H1 (cell line): ENCODE data around the gene TNIP1. TPM values are rescaled to one million over a fixed set of nuclear protein-coding genes. Genes with fewer than 3 reads are reported as not detected.

ENCODE experiments used
- CTCF ChIA-PET: fragments of 300-600 bp; sonication (Branson Sonifier 250); formaldehyde crosslinking; loops from one replicate; lab custom pipeline; 2021; ENCODE audit not compliant: partially characterized antibody; lab: Charles Lee
- POLR2A ChIA-PET: fragments of 300-600 bp; sonication (Branson Sonifier 250); formaldehyde crosslinking; loops from one replicate; lab custom pipeline; 2021; ENCODE audit warnings: inconsistent platforms; ENCODE audit not compliant: partially characterized antibody; lab: Charles Lee
- DNase-seq, 2 experiments: peaks; one replicate each; pipeline versions ENCODE4 v3.0.0 to v3.0.0-alpha.2; 2010 to 2022; ENCODE audit warnings: low spot score in 2 of 2, low read depth in 1 of 2, mixed read lengths in 1 of 2
- FAIRE-seq: peaks from 2 replicates; lab custom pipeline; 2011; peaks lifted over from hg19 to GRCh38; lab: Jason Lieb, UNC
- H2AFZ ChIP-seq: 2 replicates; pipeline ENCODE4 v1.8.1; 2012; ENCODE audit warnings: low read length, inconsistent platforms
- H2AK5ac ChIP-seq: 2 replicates; pipeline ENCODE4 v1.6.1; 2013; ENCODE audit warnings: low read depth, low read length
- H2BK120ac ChIP-seq: replicated peaks from 2 replicates; pipeline ENCODE3; 2013; ENCODE audit warnings: low read depth, low read length, inconsistent platforms
- H2BK12ac ChIP-seq: 2 replicates; pipeline ENCODE4 v1.6.1; 2013; ENCODE audit warnings: low read depth, low read length
- H2BK15ac ChIP-seq: 2 replicates; pipeline ENCODE4 v1.6.1; 2013; ENCODE audit warnings: low read length
- H2BK20ac ChIP-seq: 2 replicates; pipeline ENCODE4 v1.6.1; 2013; ENCODE audit warnings: low read length
- H2BK5ac ChIP-seq: 2 replicates; pipeline ENCODE4 v1.6.1; 2013; ENCODE audit warnings: low read depth, low read length
- H3K14ac ChIP-seq: 2 replicates; pipeline ENCODE4 v1.6.1; 2013; ENCODE audit warnings: inconsistent platforms; ENCODE audit not compliant: insufficient read length
- H3K18ac ChIP-seq: 2 replicates; pipeline ENCODE4 v1.6.1; 2013; ENCODE audit warnings: low read length; ENCODE audit errors: extremely low read depth
- H3K23ac ChIP-seq: 2 replicates; pipeline ENCODE4 v1.6.1; 2013; ENCODE audit warnings: inconsistent platforms; ENCODE audit not compliant: insufficient read length
- H3K23me2 ChIP-seq: 2 replicates; pipeline ENCODE4 v1.6.1; 2013; ENCODE audit warnings: low read depth, low read length
- H3K27ac ChIP-seq: 2 replicates; pipeline ENCODE4 v1.6.1; 2011; ENCODE audit warnings: low read depth, low read length, inconsistent platforms
- H3K27me3 ChIP-seq, 4 experiments: replicated peaks in 1 of 4; 1 replicate in 1 of 4; 2 replicates in 3 of 4; pipeline versions ENCODE4 v1.6.1 to v1.8.1; 2011 to 2013; ENCODE audit warnings: low read length in 3 of 4, mild to moderate bottlenecking in 3 of 4, inconsistent platforms in 2 of 4, mixed read lengths in 2 of 4, moderate library complexity in 1 of 4; ENCODE audit not compliant: control insufficient read depth in 3 of 4, insufficient read depth in 3 of 4; ENCODE audit errors: extremely low read depth in 1 of 4
- H3K36me3 ChIP-seq, 4 experiments: 2 replicates each; pipeline versions ENCODE4 v1.6.1 to v1.8.1; 2011 to 2013; ENCODE audit warnings: mild to moderate bottlenecking in 4 of 4, low read length in 3 of 4, moderate library complexity in 2 of 4, control low read depth in 1 of 4, inconsistent platforms in 1 of 4; ENCODE audit not compliant: insufficient read depth in 4 of 4, control insufficient read depth in 2 of 4
- H3K4ac ChIP-seq: replicated peaks from 2 replicates; pipeline ENCODE3; 2013; ENCODE audit warnings: low read length, low read depth, mixed read lengths, inconsistent platforms; ENCODE audit not compliant: insufficient read length
- H3K4me1 ChIP-seq, 4 experiments: replicated peaks in 1 of 4; 1 replicate in 1 of 4; 2 replicates in 3 of 4; pipeline versions ENCODE4 v1.6.1 to v1.8.1; 2011 to 2013; ENCODE audit warnings: low read length in 3 of 4, inconsistent platforms in 2 of 4, mixed read lengths in 1 of 4; ENCODE audit not compliant: insufficient read depth in 4 of 4, control insufficient read depth in 3 of 4
- H3K4me2 ChIP-seq, 2 experiments: 2 replicates each; pipeline versions ENCODE4 v1.6.1 to v1.8.1; 2011 to 2013; ENCODE audit warnings: low read depth in 2 of 2, low read length in 2 of 2, control low read depth in 1 of 2, inconsistent platforms in 1 of 2, mild to moderate bottlenecking in 1 of 2; ENCODE audit not compliant: insufficient read depth in 1 of 2
- H3K4me3 ChIP-seq, 4 experiments: fragments of 200-600, 300-600 bp in 1 of 4; sonication (generic), shearing (Covaris generic), sonication (Bioruptor Twin) in 1 of 4; 2 replicates each; pipeline versions ENCODE4 v1.5.1 to v1.8.1; 2011 to 2016; ENCODE audit warnings: low read length in 4 of 4, low read depth in 3 of 4, control low read depth in 2 of 4, inconsistent platforms in 2 of 4, mild to moderate bottlenecking in 2 of 4, mixed read lengths in 1 of 4, moderate library complexity in 1 of 4; ENCODE audit not compliant: insufficient read depth in 2 of 4; ENCODE audit errors: extremely low read depth in 1 of 4
- H3K56ac ChIP-seq: replicated peaks from 2 replicates; pipeline ENCODE3; 2013; ENCODE audit warnings: low read depth, mild to moderate bottlenecking, mixed read lengths, low read length, inconsistent platforms; ENCODE audit not compliant: insufficient read length
- H3K79me1 ChIP-seq: 2 replicates; pipeline ENCODE4 v1.6.1; 2013; ENCODE audit warnings: low read depth, low read length, control low read depth
- H3K79me2 ChIP-seq, 2 experiments: 2 replicates each; pipeline versions ENCODE4 v1.6.1 to v1.8.1; 2012 to 2013; ENCODE audit warnings: low read length in 2 of 2, mild to moderate bottlenecking in 2 of 2, inconsistent platforms in 1 of 2; ENCODE audit not compliant: insufficient read depth in 2 of 2, control insufficient read depth in 1 of 2
- H3K9ac ChIP-seq, 4 experiments: replicated peaks in 1 of 4; 1 replicate in 1 of 4; 2 replicates in 3 of 4; pipeline versions ENCODE4 v1.6.1 to v1.8.1; 2011 to 2013; ENCODE audit warnings: low read depth in 3 of 4, low read length in 3 of 4, control low read depth in 2 of 4, mild to moderate bottlenecking in 2 of 4, moderate library complexity in 2 of 4, inconsistent platforms in 1 of 4; ENCODE audit errors: extremely low read depth in 1 of 4
- H3K9me3 ChIP-seq, 2 experiments: 2 replicates each; pipeline versions ENCODE4 v1.6.1 to v1.8.1; 2012 to 2013; ENCODE audit warnings: mild to moderate bottlenecking in 2 of 2, moderate library complexity in 2 of 2, control low read depth in 1 of 2, inconsistent platforms in 1 of 2, low read depth in 1 of 2, low read length in 1 of 2, mixed read lengths in 1 of 2; ENCODE audit not compliant: insufficient read depth in 2 of 2
- H4K20me1 ChIP-seq, 2 experiments: replicated peaks in 1 of 2; 2 replicates each; pipeline versions ENCODE3 to v1.8.1; 2011 to 2013; ENCODE audit warnings: inconsistent platforms in 2 of 2, low read length in 2 of 2, mild to moderate bottlenecking in 1 of 2; ENCODE audit not compliant: insufficient read depth in 2 of 2, control insufficient read depth in 1 of 2
- H4K5ac ChIP-seq: 2 replicates; pipeline ENCODE4 v1.6.1; 2013; ENCODE audit warnings: low read length, low read depth, mixed read lengths, inconsistent platforms; ENCODE audit not compliant: insufficient read length
- H4K8ac ChIP-seq: 2 replicates; pipeline ENCODE4 v1.8.0; 2013; ENCODE audit warnings: mild to moderate bottlenecking, moderate library complexity, low read length, inconsistent platforms; ENCODE audit not compliant: insufficient read depth; ENCODE audit errors: extremely low read depth
- H4K91ac ChIP-seq: replicated peaks from 2 replicates; pipeline ENCODE3; 2013; ENCODE audit warnings: low read length, mixed read lengths, inconsistent platforms; ENCODE audit not compliant: insufficient read length
- BACH1 ChIP-seq: IDR thresholded peaks from 2 replicates; pipeline ENCODE4 v1.6.1; 2012; ENCODE audit warnings: low read length, improper control_type of control experiment
- WGBS, 2 experiments: shearing (Covaris generic) in 1 of 2; methylation state at CpG; one replicate each; pipeline versions ENCODE4 v1.1.6 to v1.1.7; 2013 to 2015; ENCODE audit warnings: low lambda C conversion rate in 2 of 2, mixed read lengths in 2 of 2, inconsistent platforms in 1 of 2, low coverage in 1 of 2, missing lambda C conversion rate in 1 of 2; ENCODE audit not compliant: insufficient replicate concordance in 2 of 2, insufficient coverage in 1 of 2, insufficient read length in 1 of 2; ENCODE audit errors: extremely low coverage in 1 of 2, missing lambda C conversion rate in 1 of 2; 5-methylcytosine and 5-hydroxymethylcytosine counted together
- polyA plus RNA-seq, 7 experiments: library from polyadenylated mRNA; depleted of rRNA in 3 of 7; stranded (reverse) in 5 of 7; unstranded in 2 of 7; fragments of >200 nt in 5 of 7; fragments of 200-250 nt in 2 of 7; gene quantifications; 1 replicate in 5 of 7; 2 replicates in 1 of 7; 4 replicates in 1 of 7; pipeline versions ENCODE4 v1.2.1 to v1.2.3, GENCODE V29; 2011 to 2013; ENCODE audit warnings: missing spikeins in 2 of 7, mixed read lengths in 2 of 7
- total RNA-seq: library from RNA; stranded (reverse); fragmentation: NEBNext Ultra II Directional; extraction: Animal tissue kit (Norgen Biotek cat#: 25700); gene quantifications from 2 replicates; pipeline ENCODE4 v1.2.1, GENCODE V29; 2021

The TNIP1 gene
- total and polyA plus RNA-seq, 2 of the 8 experiments (the other 6 are each of a cell fraction or from before 2014, with no cell fraction given): 14.2 to 31.9 TPM

DNA sequence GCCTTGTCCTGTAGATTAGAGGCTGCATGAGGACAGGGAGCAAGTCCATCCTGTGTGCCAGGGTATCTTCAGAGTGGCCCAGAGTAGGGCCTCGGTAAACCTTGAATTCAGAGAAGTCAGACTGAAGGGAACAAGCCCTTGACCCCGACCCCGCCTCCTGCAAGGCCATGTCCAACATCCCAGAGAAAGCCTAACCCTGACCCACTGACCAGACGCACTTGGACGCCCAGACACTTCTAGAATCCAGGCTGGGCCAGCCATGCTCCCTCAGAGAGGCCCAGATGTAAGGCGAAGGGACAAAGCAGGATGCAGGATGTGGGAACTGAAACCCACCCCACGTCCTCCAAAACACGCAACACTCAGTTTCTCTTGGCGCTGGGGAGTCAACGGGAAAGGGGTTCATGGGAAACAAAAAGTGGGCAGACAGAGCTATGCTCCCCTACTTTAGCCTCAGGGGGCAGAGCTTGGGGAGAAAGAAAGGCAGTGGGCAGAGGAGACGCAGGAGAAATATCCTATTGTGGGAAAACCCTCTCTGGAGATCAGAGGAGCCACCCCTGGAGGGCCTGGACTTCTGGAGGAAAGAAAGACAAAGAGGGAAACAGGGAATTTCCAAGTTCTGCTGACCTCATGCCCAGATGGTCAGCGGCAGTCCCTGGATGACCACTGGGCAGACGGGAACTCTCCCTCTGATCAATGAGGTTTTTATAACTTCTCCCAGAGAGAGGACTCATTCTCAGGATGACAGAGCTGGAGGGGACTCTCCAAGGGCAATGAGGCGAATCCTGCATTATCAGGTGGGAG, 13.0 kb downstream of the TNIP1 start:
- Histone ChIP-seq H3K9me3 (no peaks in the 10 kb centered on the region), H3K79me1 (peaks cover 9% of the 10 kb centered on the region; the same call in 1 of the 2 replicates), H3K4me3 (no peak overlapping the region), H3K9ac (no peak overlapping the region), H2BK5ac (no peak overlapping the region; the same call in 1 of the 2 replicates), H3K27ac (no peak overlapping the region; the same call in 1 of the 2 replicates), H4K20me1 (peaks cover 0 to 8% of the 10 kb centered on the region in 2 experiments), H2BK20ac (no peak overlapping the region), H3K4me2 (0 out of 4 replicates have a peak overlapping the region, but pooled peaks of 1 of the 2 experiments have one; percentile 21), H3K4me1 (peaks cover 0 to 10% (median 5%) of the 10 kb centered on the region in 4 experiments; a peak in 4 of 7 replicates), H4K5ac (no peak overlapping the region), H2AFZ (no peak overlapping the region), H3K18ac (0 out of 2 replicates have a peak overlapping the region, but pooled peaks have one; percentile 38), H2AK5ac (no peak overlapping the region; the same call in 1 of the 2 replicates), H2BK12ac (no peak overlapping the region), H3K79me2 (peaks cover 0 to 2% of the 10 kb centered on the region in 2 experiments; a peak in 1 of 4 replicates), H2BK120ac (no peak overlapping the region), H2BK15ac (no peak overlapping the region), H3K27me3 (no peaks in the 10 kb centered on the region), H3K14ac (no peak overlapping the region), H4K8ac (no peak overlapping the region), H4K91ac (no peak overlapping the region), H3K4ac (no peak overlapping the region), H3K56ac (no peak overlapping the region), H3K23ac (no peak overlapping the region), H3K23me2 (no peaks in the 10 kb centered on the region), H3K36me3 (no peaks in the 10 kb centered on the region)
- ChIA-PET CTCF (interaction anchor here (1.0 to 28.6 kb wide), 6 partner anchors 14 to 166 kb away, joined by 3 to 442 read pairs (median 5); partner anchors contain the start of gene TNIP1), POLR2A (interaction anchor here (0.9 kb wide), 1 partner anchor 13 kb away, joined by 3 read pairs; the partner anchor contains the start of gene TNIP1)
- FAIRE-seq (no peak), DNase-seq (no peak)
- 86% methylated on average over 12 of the region's 14 CpGs; no CpG with 5 or more reads in 1 of the 2 experiments for WGBS, 2 experiments
- TF ChIP-seq BACH1: no peak
